Esophagus muscularis mucosa (tissue), 4 donors: ENCODE data around the gene NDUFAF8. TPM values are rescaled to one million over a fixed set of nuclear protein-coding genes. Genes with fewer than 3 reads are reported as not detected.

Experiments
- DNase-seq: peaks from one replicate; pipeline ENCODE4 v3.0.0-alpha.2; 2017; ENCODE audit errors: extremely low spot score
- H3K27ac ChIP-seq, 4 donors: fragments of 200-600 bp; sonication (generic); replicated peaks in 1 of 4; 1 replicate in 3 of 4; 2 replicates in 1 of 4; pipeline ENCODE4 v1.5.1; 2016 to 2019; ENCODE audit warnings: mild to moderate bottlenecking in 1 of 4
- H3K27me3 ChIP-seq, 4 donors: fragments of 200-600 bp; sonication (generic); one replicate each; pipeline versions ENCODE4 v1.5.1 to v1.6.0; 2016 to 2019
- H3K36me3 ChIP-seq, 4 donors: fragments of 200-600 bp; sonication (generic); one replicate each; pipeline ENCODE4 v1.5.1; 2016 to 2019
- H3K4me1 ChIP-seq, 4 donors: fragments of 200-600 bp; sonication (generic); one replicate each; pipeline ENCODE4 v1.5.1; 2016 to 2019
- H3K4me3 ChIP-seq, 4 donors: fragments of 200-600 bp; sonication (generic); 1 replicate in 2 of 4; 2 replicates in 2 of 4; pipeline ENCODE4 v1.5.1; 2016 to 2019; ENCODE audit warnings: mild to moderate bottlenecking in 4 of 4, moderate library complexity in 1 of 4
- H3K9me3 ChIP-seq, 4 donors: fragments of 200-600 bp; sonication (generic); 1 replicate in 3 of 4; 2 replicates in 1 of 4; pipeline ENCODE4 v1.5.1; 2016 to 2019
- EP300 ChIP-seq: sonication (generic); formaldehyde crosslinking; IDR thresholded peaks from one replicate; pipeline ENCODE4 v1.6.1; 2017; ENCODE audit warnings: antibody characterized with exemption
- POLR2A ChIP-seq: fragments of 450-650 bp; IDR thresholded peaks from one replicate; pipeline ENCODE4 v1.6.1; 2017; ENCODE audit warnings: antibody characterized with exemption, moderate library complexity, mild to moderate bottlenecking, low read depth
- POLR2AphosphoS5 ChIP-seq, 2 donors: sonication (generic); formaldehyde crosslinking; IDR thresholded peaks; one replicate each; pipeline ENCODE4 v1.6.1; 2017; ENCODE audit warnings: antibody characterized with exemption in 2 of 2
- WGBS: methylation state at CpG from one replicate; pipeline ENCODE4 v1.1.5; 2018; 5-methylcytosine and 5-hydroxymethylcytosine counted together
- intact Hi-C: fragments of 100-400 bp; cut with DNase I; formaldehyde crosslinking; loops from one replicate; pipeline ENCODE4 v1.15.1; 2023
- total RNA-seq, 4 donors: library from RNA; depleted of rRNA; stranded (reverse); fragments of >200 nt; gene quantifications; one replicate each; pipeline versions ENCODE4 v1.1.0 to v1.2.1, GENCODE V29; 2016
- TF ChIP-seq, protein P1 (sequence below), 3 experiments: fragments of 200-600 bp in 2 of 3; fragments of 450-650 bp in 1 of 3; sonication (generic) in 2 of 3; IDR thresholded peaks; one replicate each; pipeline ENCODE4 v1.5.1; 2017 to 2019; ENCODE audit warnings: antibody characterized with exemption in 3 of 3, mild to moderate bottlenecking in 2 of 3, moderate library complexity in 1 of 3

NDUFAF8 gene
- total RNA-seq, 4 donors from 2014 or later, result 34.6 to 54.8 (median 40.4) TPM

DNA sequence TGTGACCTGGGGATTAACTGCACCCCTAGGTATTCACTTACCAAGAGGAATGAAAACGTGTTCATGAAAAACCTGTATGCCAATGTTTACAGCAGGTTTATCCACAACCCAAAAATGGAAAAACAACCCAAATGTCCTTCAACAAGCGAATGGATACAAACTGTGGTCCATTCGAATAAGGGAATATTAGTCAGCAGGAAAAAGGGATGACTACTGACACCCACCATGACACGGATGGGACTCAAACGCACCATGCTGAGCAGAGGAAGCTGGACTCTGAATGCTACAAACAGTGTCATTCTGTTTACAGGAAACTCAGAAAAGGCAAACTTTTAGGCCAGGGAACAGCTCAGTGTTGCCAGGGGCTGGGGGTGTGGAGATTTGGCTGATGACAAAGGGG lies 51.1 kb downstream of the NDUFAF8 start:
- TF ChIP-seq EP300, result no peak
- TF ChIP-seq POLR2AphosphoS5 (IDR thresholded peaks at IDR 0.05), result no peak
- TF ChIP-seq, protein P1, sequence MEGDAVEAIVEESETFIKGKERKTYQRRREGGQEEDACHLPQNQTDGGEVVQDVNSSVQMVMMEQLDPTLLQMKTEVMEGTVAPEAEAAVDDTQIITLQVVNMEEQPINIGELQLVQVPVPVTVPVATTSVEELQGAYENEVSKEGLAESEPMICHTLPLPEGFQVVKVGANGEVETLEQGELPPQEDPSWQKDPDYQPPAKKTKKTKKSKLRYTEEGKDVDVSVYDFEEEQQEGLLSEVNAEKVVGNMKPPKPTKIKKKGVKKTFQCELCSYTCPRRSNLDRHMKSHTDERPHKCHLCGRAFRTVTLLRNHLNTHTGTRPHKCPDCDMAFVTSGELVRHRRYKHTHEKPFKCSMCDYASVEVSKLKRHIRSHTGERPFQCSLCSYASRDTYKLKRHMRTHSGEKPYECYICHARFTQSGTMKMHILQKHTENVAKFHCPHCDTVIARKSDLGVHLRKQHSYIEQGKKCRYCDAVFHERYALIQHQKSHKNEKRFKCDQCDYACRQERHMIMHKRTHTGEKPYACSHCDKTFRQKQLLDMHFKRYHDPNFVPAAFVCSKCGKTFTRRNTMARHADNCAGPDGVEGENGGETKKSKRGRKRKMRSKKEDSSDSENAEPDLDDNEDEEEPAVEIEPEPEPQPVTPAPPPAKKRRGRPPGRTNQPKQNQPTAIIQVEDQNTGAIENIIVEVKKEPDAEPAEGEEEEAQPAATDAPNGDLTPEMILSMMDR (IDR thresholded peaks at IDR 0.05), result no peak
- no peak for TF ChIP-seq POLR2A
- intact Hi-C loops, result loop anchor here (5.0 kb wide), 3 partner anchors 33 to 192 kb away; no protein-coding TSS in a partner anchor
- Histone ChIP-seq H3K27me3 (no peaks in the 10 kb centered on the region), H3K9me3 (no peaks in the 10 kb centered on the region), H3K27ac (no peak overlapping the region), H3K36me3 (peaks cover 11 to 44% (median 32%) of the 10 kb centered on the region in 4 donors), H3K4me3 (no peak overlapping the region), H3K4me1 (peaks cover 49 to 62% (median 54%) of the 10 kb centered on the region in 4 donors)
- 95% methylated on average over 5 of the region's 5 CpGs for WGBS
- DNase-seq, result no peak

Other genes with a start within 250 kb of the NDUFAF8 start
- 10 to 100 TPM; 17.6 to 29.2 (median 25.8) TPM for gene CHMP6, start 247.5 kb upstream of the NDUFAF8 start, total RNA-seq
- 10 to 100 TPM; 31.1 to 54.5 (median 36.7) TPM for gene BAIAP2, start 204.2 kb upstream of the NDUFAF8 start, total RNA-seq
- gene PVALEF, start 73.8 kb upstream of the NDUFAF8 start, total RNA-seq, result not detected
- 10 to 100 TPM; 13.7 to 24.6 (median 16.0) TPM for gene AATK, start 73.1 kb upstream of the NDUFAF8 start, total RNA-seq
- 10 to 100 TPM in 1 of 4 donors, 1 to 10 TPM in 3; 4.5 to 10.6 (median 8.9) TPM for gene CEP131, start 16.4 kb upstream of the NDUFAF8 start, total RNA-seq
- 10 to 100 TPM; 19.5 to 31.6 (median 23.5) TPM for gene TEPSIN, start 263 bp upstream of the NDUFAF8 start, total RNA-seq
- gene SLC38A10, start 56.0 kb downstream of the NDUFAF8 start, total RNA-seq, result 100 to 1,000 TPM in 2 of 4 donors, 10 to 100 TPM in 2; 78.0 to 103 (median 93.4) TPM
- 10 to 100 TPM; 15.9 to 38.1 (median 21.1) TPM for gene BAHCC1, start 156.1 kb downstream of the NDUFAF8 start, total RNA-seq